COLO829 (cell line): ENCODE results near the gene ABCB8.
A peak's percentile ranks its signal among the peaks of the same experiment; 100 is the strongest.
"Not testable (repeated sequence)": the region's sequence is repeated elsewhere in the genome, so short reads cannot be mapped to it uniquely, and the experiment has no call there.

Experiments used
- DNase-seq: peaks from one replicate; pipeline ENCODE4 v3.0.0; 2012; ENCODE audit warnings: low spot score

ABCB8 gene

GRCh38 chr7:150998341-150998740 is 29.9 kb upstream of the ABCB8 start:
- no peak for DNase-seq

GRCh38 chr7:150999001-150999400 is 29.2 kb upstream of the ABCB8 start:
- DNase-seq = no peak

- DNase-seq = no peak
These were observed 28.6 kb upstream of the ABCB8 start for GRCh38 chr7:150999497-151000230.

GRCh38 chr7:151000897-151001495 is 27.3 kb upstream of the ABCB8 start:
- DNase-seq = no peak

GRCh38 chr7:151001546-151001945 is 26.7 kb upstream of the ABCB8 start:
- no peak for DNase-seq

DNA sequence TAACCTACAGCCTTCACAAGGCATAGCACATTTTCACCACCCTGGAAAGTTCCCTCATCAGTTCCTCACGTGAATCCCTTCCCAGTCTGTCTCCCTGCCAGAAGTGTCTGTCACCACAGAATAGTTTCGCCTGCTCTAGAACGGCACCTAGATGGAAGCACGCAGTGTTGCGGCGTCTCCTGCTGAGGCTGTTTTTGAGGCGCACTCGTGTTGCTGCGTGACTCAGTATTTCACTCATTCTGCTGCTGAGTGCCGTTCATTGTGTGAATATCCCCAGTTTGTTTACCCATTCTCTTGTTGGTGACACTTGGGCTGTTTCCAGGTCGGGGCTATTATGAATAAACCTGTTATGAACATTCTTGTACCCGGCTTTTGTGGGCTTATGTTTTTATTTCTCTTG is 24.7 kb upstream of the ABCB8 start:
- no peak for DNase-seq

DNA sequence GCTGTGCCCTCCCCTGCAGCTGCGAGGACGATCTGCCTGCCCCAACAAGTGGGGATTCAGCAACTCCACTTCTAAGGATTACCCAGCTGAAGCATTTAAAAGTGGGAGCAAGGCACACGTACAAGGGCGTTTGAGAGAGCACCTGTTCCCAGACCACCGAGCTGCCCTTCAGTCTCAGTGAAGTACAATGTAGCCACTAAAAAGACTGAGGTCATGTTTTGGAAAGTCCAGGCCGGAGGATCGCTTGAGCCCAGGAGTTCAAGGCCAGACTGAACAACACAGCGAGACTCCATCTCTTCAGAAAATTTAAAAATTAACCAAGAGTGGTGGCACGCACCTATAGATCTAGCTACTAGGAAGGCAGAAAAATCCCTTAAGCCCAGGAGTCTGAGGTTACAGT is 22.7 kb upstream of the ABCB8 start:
- no peak for DNase-seq

DNA sequence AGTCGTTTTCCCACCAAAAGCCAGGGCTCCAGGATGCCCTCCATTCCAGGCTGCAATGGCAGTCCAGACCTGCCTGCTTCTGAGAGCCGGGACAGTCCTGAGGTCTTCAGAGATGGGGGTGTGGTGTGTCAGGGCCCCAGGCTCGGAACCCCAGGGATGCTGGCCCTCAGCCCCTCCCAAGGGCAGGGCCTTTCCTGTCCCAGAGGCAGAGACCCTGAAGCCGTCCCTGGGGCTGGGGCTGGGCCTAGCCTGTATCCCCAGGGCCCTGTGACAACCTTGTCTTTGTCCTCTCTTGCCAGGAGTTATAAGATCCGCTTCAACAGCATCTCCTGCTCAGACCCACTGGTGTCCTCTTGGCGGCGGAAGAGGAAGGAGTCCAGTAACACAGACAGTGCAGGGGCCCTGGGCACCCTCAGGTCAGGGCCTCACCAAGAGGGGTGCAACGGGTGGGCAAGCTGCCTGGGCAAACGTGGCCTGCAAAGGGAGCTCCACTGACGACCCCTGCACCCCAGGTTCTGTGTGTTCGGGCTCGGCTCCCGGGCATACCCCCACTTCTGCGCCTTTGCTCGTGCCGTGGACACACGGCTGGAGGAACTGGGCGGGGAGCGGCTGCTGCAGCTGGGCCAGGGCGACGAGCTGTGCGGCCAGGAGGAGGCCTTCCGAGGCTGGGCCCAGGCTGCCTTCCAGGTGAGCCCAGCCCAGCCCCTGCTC is 21.5 kb upstream of the ABCB8 start:
- DNase-seq = no peak

DNA sequence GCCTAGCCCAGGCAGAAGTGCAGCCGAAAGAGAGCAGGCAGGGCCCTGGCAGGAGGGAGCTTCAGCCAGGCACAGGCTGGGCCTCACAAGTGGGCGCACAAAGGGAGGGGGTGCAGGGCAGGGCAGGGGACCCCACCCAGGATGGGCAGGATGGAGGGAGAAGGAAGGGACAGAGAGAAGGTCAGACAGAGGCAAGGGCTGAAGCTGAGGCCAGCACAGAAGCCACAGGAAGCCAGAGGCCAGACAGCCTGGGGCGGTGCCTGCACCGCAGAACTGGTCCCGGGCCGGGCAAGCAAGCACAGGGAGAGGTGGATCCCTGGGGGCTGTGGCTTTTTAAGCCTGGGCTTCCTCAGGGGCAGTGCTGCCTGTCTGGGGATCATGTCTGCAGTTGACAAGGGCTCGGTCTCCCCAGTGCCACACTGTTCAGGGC is 20.8 kb upstream of the ABCB8 start:
- no peak for DNase-seq

- DNase-seq = no peak
These were observed 20.1 kb upstream of the ABCB8 start for GRCh38 chr7:151008143-151008510.

DNA sequence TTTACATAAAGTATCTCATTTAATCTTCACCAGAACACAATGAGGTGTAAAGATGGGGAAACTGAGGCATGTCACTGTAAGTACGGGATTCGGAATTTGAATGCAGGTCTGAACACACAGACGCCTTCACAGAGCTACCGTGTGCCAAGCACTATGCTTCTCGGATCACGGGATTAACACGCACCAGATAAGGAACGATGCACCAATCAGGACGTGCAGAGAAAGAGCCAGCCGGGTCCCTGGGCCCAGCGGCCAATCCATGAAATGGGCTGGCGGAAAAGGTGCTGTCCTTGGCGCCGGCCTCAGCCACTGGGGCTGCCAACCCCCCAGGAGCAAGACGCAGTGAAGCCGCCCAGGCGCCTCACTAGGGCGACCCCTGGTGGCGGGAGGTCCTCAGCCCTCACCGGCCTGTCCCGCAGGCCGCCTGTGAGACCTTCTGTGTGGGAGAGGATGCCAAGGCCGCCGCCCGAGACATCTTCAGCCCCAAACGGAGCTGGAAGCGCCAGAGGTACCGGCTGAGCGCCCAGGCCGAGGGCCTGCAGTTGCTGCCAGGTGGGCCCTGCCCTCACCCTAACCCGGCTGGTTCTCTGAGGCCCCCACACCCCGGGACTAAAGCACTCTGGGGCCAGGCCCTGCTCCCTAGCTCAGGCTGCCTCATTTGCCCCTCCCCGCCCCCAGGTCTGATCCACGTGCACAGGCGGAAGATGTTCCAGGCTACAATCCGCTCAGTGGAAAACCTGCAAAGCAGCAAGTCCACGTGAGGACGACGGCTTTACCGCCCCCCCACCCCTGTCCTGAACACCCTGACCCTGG is 19.5 kb upstream of the ABCB8 start:
- DNase-seq = peak; percentile 62

DNA sequence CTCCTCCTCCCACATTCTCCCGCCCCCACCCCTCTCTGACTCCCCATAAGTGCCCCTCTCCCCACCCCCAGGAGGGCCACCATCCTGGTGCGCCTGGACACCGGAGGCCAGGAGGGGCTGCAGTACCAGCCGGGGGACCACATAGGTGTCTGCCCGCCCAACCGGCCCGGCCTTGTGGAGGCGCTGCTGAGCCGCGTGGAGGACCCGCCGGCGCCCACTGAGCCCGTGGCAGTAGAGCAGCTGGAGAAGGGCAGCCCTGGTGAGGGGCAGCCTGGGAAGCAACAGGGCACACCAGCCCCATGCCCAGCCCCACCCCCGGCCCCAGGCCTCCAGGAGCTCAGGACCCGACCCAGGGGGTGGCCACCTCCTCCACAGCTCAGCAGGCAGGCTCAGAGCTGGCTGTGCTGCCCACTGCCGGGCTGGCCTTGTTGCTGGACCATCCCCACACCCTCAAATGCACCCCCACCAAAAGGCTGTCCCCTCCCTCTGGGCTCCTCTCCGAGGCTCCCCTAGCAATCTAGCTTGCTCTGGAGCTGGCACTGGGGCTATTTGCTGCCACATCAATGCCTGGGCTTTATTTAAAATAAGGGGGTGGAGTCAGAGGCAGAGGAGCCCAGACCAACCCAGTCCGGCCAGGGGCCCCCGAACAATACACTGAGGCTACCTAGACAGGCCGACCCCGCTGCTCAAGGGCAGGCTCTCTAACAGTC is 18.8 kb upstream of the ABCB8 start:
- DNase-seq = no peak

DNA sequence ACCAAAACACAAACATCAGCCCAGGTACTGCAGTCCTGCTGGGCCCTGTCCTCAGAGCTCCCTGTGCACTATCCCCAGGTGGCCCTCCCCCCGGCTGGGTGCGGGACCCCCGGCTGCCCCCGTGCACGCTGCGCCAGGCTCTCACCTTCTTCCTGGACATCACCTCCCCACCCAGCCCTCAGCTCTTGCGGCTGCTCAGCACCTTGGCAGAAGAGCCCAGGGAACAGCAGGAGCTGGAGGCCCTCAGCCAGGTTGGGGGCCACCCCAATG is 18.3 kb upstream of the ABCB8 start:
- no peak for DNase-seq

- no peak for DNase-seq
These were observed 17.7 kb upstream of the ABCB8 start for GRCh38 chr7:151010307-151011096.

- no peak for DNase-seq
These were observed 17.2 kb upstream of the ABCB8 start for GRCh38 chr7:151011097-151011409.

DNA sequence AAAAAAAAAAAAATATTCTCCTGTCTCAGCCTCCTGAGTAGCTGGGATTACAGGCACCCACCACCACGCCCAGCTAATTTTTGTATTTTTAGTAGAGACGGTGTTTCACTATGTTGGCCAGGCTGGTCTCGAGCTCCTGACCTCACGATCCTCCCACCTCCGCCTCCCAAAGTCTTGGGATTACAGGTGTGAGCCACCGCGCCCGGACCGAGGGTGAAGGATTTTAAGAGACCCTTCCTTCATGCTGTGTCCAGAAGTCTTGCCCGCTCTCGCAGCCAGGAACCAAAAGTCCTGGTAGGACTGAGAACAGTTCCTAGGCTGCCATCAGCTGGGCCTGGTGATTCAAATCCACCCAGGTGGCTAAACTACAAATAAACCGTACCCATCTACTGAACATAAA is 16.6 kb upstream of the ABCB8 start:
- not testable (repeated sequence) for DNase-seq

DNA sequence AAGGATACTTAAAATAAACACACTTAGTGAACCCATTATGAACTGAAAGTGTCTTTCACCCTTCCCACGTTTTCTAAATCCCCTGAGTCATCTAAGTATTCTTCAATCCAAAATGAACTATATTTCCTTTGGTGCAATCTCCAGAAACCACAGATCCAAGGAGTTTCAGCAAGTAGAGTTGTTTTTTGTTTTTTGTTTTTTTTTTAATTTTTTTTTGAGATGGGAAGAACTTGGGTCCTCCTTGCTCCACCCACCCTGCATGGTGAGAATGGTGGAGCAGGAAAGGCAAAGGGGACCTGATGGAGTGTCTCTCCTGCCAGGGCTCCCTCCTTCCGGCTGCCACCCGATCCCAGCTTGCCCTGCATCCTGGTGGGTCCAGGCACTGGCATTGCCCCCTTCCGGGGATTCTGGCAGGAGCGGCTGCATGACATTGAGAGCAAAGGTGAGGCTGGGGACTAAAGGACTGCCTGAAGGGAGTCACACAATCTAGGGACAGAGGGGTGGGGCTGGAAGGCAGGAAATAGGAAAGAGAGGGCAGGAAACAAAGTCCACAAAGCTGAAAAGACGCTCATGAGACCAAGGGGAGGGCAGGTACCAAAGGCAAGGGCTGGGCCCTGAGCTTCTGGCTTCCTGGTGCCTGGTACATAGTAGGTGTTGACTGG is 16.1 kb upstream of the ABCB8 start:
- no peak for DNase-seq

DNA sequence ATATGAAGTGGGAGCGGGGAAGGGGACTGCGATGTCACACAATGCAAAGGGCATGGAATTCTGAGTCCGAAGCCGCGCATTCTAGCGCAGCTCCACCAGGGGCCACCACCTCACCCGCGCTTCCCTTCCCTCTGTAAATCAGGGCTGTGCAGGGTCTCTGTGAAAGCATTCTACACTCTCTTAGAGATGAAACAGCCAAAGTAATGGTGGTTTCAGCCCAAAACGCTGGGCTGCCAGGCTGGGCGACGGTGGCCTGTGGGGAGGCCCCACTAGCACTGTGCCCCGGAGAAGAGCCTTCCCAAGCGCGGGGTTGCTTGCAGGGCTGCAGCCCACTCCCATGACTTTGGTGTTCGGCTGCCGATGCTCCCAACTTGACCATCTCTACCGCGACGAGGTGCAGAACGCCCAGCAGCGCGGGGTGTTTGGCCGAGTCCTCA is 15.3 kb upstream of the ABCB8 start:
- DNase-seq = peak; percentile 56

DNA sequence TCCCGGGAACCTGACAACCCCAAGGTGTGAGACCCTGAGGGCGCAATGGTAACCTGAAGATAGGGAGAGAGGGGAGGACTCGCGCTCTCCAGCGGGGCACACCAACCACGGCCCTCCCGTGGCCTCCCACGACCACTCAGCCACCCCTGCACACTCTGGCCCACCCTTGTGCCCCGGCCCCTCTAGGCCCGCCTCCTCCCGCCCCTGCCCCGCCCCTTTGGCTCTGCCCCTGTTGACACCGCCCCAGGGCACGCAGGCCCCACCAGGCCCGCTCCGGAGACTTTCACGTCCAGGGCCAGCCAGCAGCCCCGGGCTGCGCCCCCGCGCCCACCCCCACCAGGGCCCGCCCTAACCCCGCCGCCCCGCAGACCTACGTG is 14.9 kb upstream of the ABCB8 start:
- DNase-seq = no peak

GRCh38 chr7:151013733-151014497 is 14.3 kb upstream of the ABCB8 start:
- DNase-seq = no peak
